ENCODE results near the gene XYLT2.

XYLT2 gene

GRCh38 chr17:50365165-50365564 is 19.2 kb downstream of the XYLT2 start:
- no peak for DNase-seq

GRCh38 chr17:50365649-50366393 is 19.9 kb downstream of the XYLT2 start:
- DNase-seq = no peak

DNA sequence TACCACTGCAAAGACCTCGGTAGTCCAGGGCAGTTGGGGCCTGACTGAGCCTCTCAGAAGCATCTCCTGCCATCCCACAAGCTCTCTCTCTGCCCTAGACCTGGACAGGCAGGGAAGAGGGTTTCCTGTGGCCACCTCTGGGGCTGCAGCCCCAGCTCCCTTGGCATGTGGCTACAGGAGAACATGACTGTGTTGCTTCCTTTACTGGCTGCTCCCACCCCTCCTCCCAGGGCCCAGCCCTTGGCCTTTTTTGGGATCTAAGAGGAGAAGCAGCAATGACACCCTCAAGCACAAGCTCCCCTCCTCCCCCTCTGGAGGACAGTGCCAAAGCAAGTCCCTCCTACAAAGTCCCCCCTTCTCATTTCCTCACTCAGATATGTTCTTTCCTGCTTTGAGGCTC is 21.5 kb downstream of the XYLT2 start:
- no peak for DNase-seq

DNA sequence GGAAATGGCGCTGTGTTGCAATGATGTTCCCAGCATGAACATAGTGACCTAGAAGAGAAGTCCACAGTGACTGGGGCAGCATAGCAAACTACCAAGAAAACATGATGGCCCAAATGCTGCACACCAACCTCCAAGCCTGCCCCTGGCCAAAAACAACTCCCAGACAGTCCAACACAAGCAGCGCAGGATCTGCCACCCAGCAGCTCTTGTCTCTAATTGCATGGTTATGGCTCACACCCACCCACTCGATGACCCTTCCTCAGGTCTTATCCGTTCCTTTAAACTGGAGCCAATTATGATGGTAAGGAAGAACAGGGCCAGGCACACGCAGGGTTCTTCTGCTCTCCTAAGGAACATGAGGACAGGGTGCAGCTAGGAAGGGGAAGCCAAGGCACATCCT is 24.1 kb downstream of the XYLT2 start:
- no peak for DNase-seq

DNA sequence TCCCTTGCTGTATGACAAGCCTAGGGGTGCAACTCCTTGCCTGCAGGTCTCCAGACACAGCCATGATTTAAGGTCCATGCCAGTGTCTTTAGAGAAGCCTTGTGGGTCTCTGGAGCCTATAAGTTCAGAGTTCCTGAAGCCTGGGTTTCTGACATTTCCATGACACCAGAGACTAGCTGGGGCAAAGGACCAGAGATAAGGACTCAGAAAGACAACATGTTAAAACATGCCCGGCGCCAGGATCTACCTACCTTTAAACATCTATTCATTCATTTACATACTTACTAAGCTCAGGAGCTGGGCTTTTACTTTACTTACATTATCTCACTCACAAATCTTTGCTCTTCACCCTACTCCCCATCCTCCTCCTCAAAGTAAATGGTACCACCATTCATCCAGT is 25.6 kb downstream of the XYLT2 start:
- DNase-seq = no peak

GRCh38 chr17:50372222-50372757 is 26.4 kb downstream of the XYLT2 start:
- DNase-seq = no peak

- DNase-seq = peak; percentile 52 to 97 (median 88)
Observed at GRCh38 chr17:50372758-50373556, 27.0 kb downstream of the XYLT2 start, which contains the start of the genes EME1 and MRPL27. EME1 (plus strand) TSS chr17:50373229; CDS start chr17:50375209, 1,980 bp downstream. MRPL27 (minus strand) TSS chr17:50373184; CDS start chr17:50373170, 14 bp downstream.

DNA sequence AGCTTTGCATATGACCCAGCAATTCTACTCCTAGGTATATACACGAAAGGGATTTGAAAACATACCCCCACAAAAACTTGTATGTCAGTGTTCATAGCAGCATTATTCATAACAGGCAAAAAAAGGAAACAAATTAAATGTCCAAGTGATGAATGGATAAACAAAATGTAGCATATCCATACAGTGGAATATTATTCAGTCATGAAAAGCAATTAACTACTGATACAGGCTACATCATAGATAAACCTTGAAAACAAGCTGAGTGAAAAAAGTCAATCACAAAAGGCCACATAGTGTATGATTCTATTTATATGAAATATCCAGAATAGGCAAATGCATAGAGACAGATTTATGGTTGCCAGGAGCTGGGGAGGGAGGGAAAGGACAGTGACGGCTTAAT is 27.8 kb downstream of the XYLT2 start:
- no peak for DNase-seq

DNA sequence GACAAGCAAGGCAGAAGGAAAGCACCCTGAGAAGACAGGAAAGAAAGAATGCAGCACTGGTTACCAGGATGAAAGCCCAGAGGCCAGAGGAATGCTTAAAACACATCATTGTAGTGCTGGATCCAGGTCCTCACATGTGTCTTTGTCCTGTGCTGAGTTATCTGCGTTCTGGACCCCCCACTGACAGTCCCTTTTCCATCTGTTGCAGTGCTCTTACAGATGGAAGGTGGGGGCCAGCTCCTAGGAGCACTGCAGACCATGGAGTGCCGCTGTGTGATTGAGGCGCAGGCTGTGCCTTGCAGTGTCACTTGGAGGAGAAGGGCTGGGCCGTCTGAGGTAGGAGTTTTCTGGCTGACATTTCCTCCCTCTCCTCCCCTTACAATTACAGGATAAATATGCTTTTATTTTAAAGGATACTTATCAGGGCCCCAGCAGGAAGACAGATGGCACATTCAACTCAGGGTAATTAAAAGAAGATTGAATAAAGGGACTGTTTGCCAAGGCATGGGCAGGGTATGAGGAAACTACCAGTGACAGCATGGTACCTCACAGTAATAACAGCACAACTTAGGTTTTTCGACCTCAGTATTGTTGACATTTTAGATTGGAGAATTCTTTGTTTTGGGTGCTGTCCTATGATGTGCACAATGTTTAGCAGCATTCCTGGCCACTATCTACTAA is 30.1 kb downstream of the XYLT2 start:
- DNase-seq = no peak

DNA sequence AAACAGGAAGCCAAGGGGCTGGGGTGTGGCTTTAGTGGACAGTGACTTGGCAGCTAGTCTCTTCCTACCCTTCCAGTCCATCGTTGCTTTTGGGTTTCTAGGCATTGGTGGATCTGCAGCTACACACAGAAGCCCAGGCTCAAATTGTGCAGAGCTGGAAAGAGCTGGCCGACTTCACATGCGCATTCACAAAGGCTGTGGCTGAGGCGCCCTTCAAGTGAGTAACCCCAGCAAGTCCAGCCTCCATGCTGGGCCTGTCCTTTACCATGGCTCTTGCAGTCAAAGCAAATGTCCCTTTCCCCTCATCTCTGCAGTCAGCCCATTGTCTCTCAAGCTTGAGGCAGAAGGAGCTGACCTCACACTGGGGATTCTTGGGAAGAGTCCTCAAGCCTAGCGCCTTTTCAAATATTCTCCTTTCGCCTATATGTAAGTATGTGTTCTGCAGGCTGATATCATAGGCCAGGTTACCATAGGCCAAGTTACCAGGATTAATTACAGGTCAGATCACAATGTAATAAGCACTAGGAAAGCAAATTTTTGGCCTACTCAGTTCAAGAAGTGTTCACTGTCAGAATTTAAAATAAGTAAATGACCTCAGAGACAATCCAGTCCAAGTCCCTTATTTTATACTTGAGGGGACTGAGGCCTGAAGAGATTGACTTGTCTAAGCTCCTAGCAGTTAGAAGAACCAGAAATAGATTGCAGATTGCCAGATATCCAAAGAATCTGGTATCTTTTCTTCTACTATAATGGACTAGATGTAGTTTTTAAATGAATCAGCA is 33.6 kb downstream of the XYLT2 start:
- DNase-seq = no peak

DNA sequence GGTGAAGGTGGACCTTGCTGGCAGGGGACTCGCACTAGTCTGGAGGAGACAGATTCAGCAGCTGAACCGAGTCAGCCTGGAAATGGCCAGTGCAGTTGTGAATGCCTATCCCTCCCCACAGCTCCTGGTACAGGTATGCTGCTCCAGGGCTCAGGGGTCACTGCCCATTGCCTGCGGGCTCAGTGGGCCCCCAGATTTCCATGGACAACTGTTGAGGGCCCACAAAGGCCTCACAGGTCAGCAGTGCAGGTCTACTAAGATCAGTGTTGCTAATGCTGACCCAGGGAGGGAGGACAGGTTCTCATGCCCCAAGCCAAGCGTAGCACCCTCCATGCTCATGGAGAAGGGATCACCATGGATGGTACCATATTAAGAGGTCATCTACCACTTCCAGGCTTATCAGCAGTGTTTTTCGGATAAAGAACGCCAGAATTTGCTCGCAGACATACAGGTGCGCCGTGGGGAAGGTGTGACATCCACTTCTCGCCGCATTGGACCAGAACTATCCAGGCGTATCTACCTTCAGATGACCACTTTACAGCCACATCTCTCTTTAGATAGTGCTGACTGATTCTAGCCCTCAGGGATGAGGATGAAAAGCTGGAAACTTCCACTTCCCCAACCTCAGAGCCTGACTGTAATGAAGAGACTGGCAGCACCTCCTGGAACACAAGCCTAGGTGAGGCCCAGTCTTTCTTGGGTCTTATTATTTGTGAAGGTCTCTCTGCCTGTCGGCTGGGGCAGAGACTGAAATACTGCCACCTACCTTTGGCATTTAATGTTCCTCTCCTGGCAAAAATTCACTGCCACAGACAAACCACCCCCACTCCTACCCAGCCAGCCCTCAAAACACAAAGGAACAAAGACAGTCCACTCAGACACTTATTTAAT is 34.7 kb downstream of the XYLT2 start:
- DNase-seq = no peak

- no peak for DNase-seq
Observed at GRCh38 chr17:50381260-50381815, 35.4 kb downstream of the XYLT2 start.

- no peak for DNase-seq
Observed at GRCh38 chr17:50381920-50382319, 36.0 kb downstream of the XYLT2 start.

DNA sequence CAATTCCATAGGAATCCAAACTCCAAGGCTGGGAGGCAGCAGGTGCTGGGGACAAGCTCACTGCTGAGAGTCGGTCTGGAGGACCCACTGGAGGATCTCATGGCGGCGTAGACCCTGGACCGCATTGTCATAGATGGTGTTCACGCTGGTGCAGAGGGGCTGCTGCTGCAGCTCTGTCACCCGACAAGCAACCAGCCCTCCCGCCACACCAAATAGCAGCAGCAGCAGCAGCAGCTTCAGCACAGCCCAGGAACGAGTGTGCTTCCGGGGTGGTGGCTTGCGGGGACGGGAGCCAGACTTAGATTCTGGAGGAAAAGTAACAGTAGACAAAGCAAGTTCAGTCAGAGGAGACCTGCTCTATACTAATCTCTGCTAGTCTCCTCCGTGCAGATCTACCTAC is 37.0 kb downstream of the XYLT2 start:
- no peak for DNase-seq

DNA sequence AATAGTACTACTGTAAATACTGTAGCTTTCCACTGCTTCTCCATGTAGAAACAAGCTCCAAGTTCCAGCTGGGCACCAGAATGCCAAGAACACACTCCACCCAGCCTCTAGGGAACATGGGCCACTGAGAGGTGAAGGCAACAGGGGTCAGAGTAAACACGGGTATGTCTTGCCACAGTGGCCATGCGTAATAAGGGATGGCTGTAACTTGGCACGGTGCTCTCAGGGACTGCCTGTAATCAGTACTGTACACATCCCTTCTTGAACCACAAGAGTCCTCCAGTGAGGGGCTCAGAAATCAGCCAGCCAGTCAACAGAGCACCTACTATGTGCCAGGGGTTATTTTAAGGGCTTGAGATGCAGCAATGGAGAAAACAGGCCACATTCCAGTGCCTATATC is 40.6 kb downstream of the XYLT2 start:
- no peak for DNase-seq

DNA sequence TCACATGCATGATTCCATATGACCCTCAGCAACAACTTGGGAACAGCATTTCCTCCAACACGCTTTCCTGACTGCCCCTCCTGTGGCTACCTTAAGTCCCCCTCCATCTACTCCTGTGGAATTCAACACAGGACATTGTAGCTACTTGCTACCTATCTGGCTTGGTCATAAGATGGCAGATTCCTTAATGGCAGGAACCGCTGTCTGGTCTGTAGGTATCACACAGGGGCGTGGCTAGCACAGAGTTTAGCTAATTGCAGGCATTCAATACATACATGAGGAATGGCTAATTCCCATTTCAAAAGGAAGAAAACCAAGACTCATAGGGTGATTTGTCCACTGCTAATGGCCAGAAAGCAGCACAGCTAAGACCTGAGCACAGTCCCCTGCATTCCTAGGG is 42.8 kb downstream of the XYLT2 start:
- DNase-seq = no peak

GRCh38 chr17:50389534-50389933 is 43.6 kb downstream of the XYLT2 start:
- DNase-seq = no peak

DNA sequence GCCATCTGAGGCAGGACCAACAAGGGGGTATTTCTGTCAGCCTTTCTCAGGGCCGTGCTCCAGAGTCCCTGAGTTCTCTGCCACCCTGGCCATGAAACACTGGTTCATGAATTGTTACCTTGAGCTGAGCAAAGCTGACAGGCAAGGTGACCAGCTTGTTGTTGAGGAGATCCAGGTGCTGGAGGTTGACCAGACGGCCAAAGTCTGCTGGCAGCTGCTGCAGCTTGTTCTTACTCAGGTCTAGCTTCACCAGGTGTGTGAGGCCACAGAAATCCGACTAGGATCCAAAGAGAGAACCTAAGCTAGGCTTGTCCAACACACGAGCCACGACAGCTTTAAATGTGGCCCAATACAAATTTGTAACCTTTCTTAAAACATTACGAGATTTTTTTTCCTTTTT is 46.7 kb downstream of the XYLT2 start:
- no peak for DNase-seq

DNA sequence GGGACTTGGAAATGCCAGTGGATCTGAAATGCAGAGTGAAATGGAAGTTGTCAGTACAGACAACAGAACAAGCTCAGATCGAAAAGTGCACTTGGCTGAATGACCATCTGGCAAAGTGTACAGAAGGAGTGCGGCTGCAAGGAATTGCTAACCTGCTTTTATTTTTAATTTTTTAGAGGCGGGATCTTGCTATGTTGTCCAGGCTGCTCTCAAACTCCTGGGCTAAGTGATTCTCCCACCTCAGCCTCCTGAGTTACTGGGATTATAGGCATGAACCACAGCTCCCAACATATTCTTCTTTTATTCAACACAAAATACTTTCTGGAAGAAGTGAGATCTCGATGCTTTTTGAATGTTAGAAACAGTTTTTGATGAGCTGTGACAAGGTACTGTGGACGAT is 47.8 kb downstream of the XYLT2 start:
- DNase-seq = no peak

DNA sequence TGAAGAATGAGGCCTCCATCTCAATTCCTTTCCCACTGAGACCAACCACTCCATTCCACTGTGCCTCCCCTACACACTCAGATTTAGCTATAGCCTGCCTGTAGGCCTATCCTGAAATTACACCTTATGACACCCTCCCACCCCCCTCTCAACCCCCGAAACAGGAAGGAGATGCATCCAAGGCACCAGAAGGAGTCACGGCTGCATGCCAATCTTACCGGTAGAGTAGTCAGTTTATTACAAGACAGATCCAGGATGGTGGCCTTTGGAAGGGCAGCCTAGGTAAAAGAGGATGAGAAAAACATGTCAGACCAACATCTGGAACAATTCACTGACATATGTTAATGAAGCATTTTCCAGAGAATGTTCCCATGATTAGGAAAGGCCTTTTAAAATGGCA is 48.8 kb downstream of the XYLT2 start:
- DNase-seq = no peak
